HEK293 (cell line): ENCODE data around the gene EML1.

ENCODE experiments used
- GLI4 ChIP-seq: fragments of 450-650 bp; formaldehyde crosslinking; IDR thresholded peaks from 2 replicates; pipeline ENCODE4 v1.5.1; 2016; ENCODE audit warnings: missing biosample characterization, missing genetic modification characterization
- HOXD13 ChIP-seq: sonication (generic); formaldehyde crosslinking; IDR thresholded peaks from 2 replicates; pipeline ENCODE4 v1.8.0; 2022; ENCODE audit warnings: missing genetic modification reagents, borderline replicate concordance
- KLF10 ChIP-seq: fragments of 450-650 bp; IDR thresholded peaks from 2 replicates; pipeline ENCODE4 v1.5.1; 2018; ENCODE audit warnings: missing biosample characterization, mild to moderate bottlenecking, missing genetic modification characterization
- KLF16 ChIP-seq: fragments of 450-650 bp; formaldehyde crosslinking; IDR thresholded peaks from 2 replicates; pipeline ENCODE4 v1.5.1; 2017; ENCODE audit warnings: missing biosample characterization, missing genetic modification characterization
- KLF8 ChIP-seq: fragments of 450-650 bp; formaldehyde crosslinking; IDR thresholded peaks from 2 replicates; pipeline ENCODE4 v1.5.1; 2016; ENCODE audit warnings: missing biosample characterization, missing genetic modification characterization
- KLF9 ChIP-seq: fragments of 450-650 bp; formaldehyde crosslinking; IDR thresholded peaks from 2 replicates; pipeline ENCODE4 v1.5.1; 2016; ENCODE audit warnings: missing biosample characterization, missing genetic modification characterization, low read depth
- WT1 ChIP-seq: fragments of 450-650 bp; formaldehyde crosslinking; IDR thresholded peaks from 2 replicates; pipeline ENCODE4 v1.5.1; 2016; ENCODE audit warnings: missing biosample characterization, missing genetic modification characterization
- ZFHX2 ChIP-seq: fragments of 450-650 bp; formaldehyde crosslinking; conservative IDR thresholded peaks from 2 replicates; pipeline ENCODE4 v1.5.1; 2016; ENCODE audit warnings: missing biosample characterization, missing genetic modification characterization
- ZFP41 ChIP-seq: fragments of 450-650 bp; formaldehyde crosslinking; IDR thresholded peaks from 2 replicates; pipeline ENCODE4 v1.5.1; 2016; ENCODE audit warnings: missing biosample characterization, missing genetic modification characterization, borderline replicate concordance
- ZNF112 ChIP-seq: fragments of 450-650 bp; formaldehyde crosslinking; IDR thresholded peaks from 2 replicates; pipeline ENCODE4 v1.5.0; 2017; ENCODE audit warnings: missing biosample characterization, missing genetic modification characterization
- ZNF155 ChIP-seq: fragments of 450-650 bp; formaldehyde crosslinking; IDR thresholded peaks from 2 replicates; pipeline ENCODE4 v1.5.1; 2016; ENCODE audit warnings: missing biosample characterization, missing genetic modification characterization
- ZNF157 ChIP-seq: fragments of 450-650 bp; formaldehyde crosslinking; IDR thresholded peaks from 2 replicates; pipeline ENCODE4 v1.5.1; 2016; ENCODE audit warnings: missing biosample characterization, missing genetic modification characterization
- ZNF248 ChIP-seq: fragments of 450-650 bp; formaldehyde crosslinking; IDR thresholded peaks from 2 replicates; pipeline ENCODE4 v1.5.1; 2017; ENCODE audit warnings: missing biosample characterization, missing genetic modification characterization
- ZNF302 ChIP-seq: fragments of 450-650 bp; formaldehyde crosslinking; IDR thresholded peaks from 2 replicates; pipeline ENCODE4 v1.5.1; 2016; ENCODE audit warnings: missing biosample characterization, missing genetic modification characterization, low read depth
- ZNF37A ChIP-seq: fragments of 450-650 bp; IDR thresholded peaks from 2 replicates; pipeline ENCODE4 v1.5.1; 2018; ENCODE audit warnings: missing biosample characterization, missing genetic modification characterization
- ZNF521 ChIP-seq: fragments of 450-650 bp; formaldehyde crosslinking; IDR thresholded peaks from 2 replicates; pipeline ENCODE4 v1.5.1; 2017; ENCODE audit warnings: missing biosample characterization, mild to moderate bottlenecking, missing genetic modification characterization
- ZNF629 ChIP-seq: fragments of 450-650 bp; formaldehyde crosslinking; IDR thresholded peaks from 2 replicates; pipeline ENCODE4 v1.5.1; 2017; ENCODE audit warnings: missing biosample characterization, missing genetic modification characterization
- ZNF658 ChIP-seq: fragments of 450-650 bp; formaldehyde crosslinking; IDR thresholded peaks from 2 replicates; pipeline ENCODE4; 2016; ENCODE audit warnings: missing biosample characterization, missing genetic modification characterization
- ZNF777 ChIP-seq: fragments of 450-650 bp; formaldehyde crosslinking; IDR thresholded peaks from 2 replicates; pipeline ENCODE4 v1.5.1; 2017; ENCODE audit warnings: missing biosample characterization, missing genetic modification characterization, borderline replicate concordance
- TF ChIP-seq, protein P1 (sequence below): IDR thresholded peaks from 2 replicates; pipeline ENCODE4 v1.6.1; 2011; ENCODE audit warnings: mild to moderate bottlenecking, low read depth, low read length, borderline replicate concordance
- TF ChIP-seq, protein P2 (sequence below): fragments of 450-650 bp; formaldehyde crosslinking; IDR thresholded peaks from 2 replicates; pipeline ENCODE4 v1.5.1; 2016; ENCODE audit warnings: missing biosample characterization, missing genetic modification characterization
- TF ChIP-seq, protein P3 (sequence below): fragments of 450-650 bp; formaldehyde crosslinking; IDR thresholded peaks from 2 replicates; pipeline ENCODE4 v1.5.0; 2017; ENCODE audit warnings: missing biosample characterization, missing genetic modification characterization, borderline replicate concordance
- TF ChIP-seq, protein P4 (sequence below): fragments of 450-650 bp; IDR thresholded peaks from 2 replicates; pipeline ENCODE4 v1.5.1; 2018; ENCODE audit warnings: missing biosample characterization, missing genetic modification characterization
- TF ChIP-seq, protein P5 (sequence below): fragments of 450-650 bp; formaldehyde crosslinking; IDR thresholded peaks from 2 replicates; pipeline ENCODE4 v1.5.1; 2016; ENCODE audit warnings: missing biosample characterization, missing genetic modification characterization, borderline replicate concordance
- TF ChIP-seq, protein P6 (sequence below): fragments of 450-650 bp; formaldehyde crosslinking; IDR thresholded peaks from 2 replicates; pipeline ENCODE4 v1.5.1; 2017; ENCODE audit warnings: missing biosample characterization, missing genetic modification characterization
- TF ChIP-seq, protein P7 (sequence below): fragments of 450-650 bp; formaldehyde crosslinking; conservative IDR thresholded peaks from 2 replicates; pipeline ENCODE4 v1.5.1; 2016; ENCODE audit warnings: low read depth, missing biosample characterization, missing genetic modification characterization

The EML1 gene

DNA sequence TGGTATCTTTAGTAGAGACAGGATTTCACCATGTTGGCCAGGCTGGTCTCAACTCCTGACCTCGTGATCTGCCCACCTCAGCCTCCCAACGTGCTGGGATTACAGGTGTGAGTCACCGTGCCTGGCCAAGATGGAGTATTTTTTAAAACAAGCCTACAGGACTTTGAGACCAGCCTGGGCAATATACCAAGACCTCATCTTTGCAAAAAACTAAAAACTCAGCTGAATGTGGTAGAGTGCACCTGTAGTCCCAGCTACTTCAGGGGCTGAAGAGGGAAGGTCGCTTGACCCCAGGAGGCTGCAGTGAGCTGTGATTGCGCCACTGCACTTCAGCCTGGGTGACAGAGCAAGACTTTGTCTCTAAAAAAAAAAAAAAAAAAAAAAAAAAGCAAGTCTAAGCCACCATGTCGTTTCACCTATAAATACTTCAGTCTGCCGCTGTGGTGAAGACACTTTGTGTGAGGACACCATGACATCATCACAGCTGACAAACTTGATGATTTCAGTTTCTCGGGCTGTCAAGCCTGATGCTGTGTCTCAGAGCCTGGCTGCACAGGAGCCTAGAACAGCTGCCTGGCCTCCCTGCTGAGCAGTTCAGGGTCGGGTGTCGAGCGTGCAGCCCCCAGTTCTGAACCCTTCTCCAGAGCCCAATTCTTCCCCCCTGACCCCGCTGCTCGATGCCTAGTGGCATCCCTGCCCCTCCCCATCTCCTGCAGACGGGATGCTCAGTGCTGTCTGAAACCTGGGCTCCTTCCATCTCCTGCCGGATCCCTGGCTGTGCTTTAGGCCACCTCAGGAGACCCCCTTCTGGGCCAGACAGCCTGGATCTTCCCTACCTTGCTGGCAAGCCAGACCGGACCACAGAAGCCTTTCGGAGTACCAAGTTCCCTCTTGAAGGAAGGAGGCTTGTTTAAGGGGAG is 152.8 kb downstream of the EML1 start (continued):
- TF ChIP-seq, protein P1, sequence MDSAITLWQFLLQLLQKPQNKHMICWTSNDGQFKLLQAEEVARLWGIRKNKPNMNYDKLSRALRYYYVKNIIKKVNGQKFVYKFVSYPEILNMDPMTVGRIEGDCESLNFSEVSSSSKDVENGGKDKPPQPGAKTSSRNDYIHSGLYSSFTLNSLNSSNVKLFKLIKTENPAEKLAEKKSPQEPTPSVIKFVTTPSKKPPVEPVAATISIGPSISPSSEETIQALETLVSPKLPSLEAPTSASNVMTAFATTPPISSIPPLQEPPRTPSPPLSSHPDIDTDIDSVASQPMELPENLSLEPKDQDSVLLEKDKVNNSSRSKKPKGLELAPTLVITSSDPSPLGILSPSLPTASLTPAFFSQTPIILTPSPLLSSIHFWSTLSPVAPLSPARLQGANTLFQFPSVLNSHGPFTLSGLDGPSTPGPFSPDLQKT: no peak
- peak; percentile 95 for TF ChIP-seq ZNF629 (tag by site-specific recombination)
- TF ChIP-seq, protein P2, sequence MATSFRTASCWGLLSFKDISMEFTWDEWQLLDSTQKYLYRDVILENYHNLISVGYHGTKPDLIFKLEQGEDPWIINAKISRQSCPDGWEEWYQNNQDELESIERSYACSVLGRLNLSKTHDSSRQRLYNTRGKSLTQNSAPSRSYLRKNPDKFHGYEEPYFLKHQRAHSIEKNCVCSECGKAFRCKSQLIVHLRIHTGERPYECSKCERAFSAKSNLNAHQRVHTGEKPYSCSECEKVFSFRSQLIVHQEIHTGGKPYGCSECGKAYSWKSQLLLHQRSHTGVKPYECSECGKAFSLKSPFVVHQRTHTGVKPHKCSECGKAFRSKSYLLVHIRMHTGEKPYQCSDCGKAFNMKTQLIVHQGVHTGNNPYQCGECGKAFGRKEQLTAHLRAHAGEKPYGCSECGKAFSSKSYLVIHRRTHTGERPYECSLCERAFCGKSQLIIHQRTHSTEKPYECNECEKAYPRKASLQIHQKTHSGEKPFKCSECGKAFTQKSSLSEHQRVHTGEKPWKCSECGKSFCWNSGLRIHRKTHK (tag by site-specific recombination): no peak
- TF ChIP-seq ZFP41: no peak
- TF ChIP-seq, protein P3, sequence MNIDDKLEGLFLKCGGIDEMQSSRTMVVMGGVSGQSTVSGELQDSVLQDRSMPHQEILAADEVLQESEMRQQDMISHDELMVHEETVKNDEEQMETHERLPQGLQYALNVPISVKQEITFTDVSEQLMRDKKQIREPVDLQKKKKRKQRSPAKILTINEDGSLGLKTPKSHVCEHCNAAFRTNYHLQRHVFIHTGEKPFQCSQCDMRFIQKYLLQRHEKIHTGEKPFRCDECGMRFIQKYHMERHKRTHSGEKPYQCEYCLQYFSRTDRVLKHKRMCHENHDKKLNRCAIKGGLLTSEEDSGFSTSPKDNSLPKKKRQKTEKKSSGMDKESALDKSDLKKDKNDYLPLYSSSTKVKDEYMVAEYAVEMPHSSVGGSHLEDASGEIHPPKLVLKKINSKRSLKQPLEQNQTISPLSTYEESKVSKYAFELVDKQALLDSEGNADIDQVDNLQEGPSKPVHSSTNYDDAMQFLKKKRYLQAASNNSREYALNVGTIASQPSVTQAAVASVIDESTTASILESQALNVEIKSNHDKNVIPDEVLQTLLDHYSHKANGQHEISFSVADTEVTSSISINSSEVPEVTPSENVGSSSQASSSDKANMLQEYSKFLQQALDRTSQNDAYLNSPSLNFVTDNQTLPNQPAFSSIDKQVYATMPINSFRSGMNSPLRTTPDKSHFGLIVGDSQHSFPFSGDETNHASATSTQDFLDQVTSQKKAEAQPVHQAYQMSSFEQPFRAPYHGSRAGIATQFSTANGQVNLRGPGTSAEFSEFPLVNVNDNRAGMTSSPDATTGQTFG: no peak
- TF ChIP-seq ZNF37A (tag by site-specific recombination): no peak
- no peak for TF ChIP-seq ZNF777
- TF ChIP-seq, protein P4, sequence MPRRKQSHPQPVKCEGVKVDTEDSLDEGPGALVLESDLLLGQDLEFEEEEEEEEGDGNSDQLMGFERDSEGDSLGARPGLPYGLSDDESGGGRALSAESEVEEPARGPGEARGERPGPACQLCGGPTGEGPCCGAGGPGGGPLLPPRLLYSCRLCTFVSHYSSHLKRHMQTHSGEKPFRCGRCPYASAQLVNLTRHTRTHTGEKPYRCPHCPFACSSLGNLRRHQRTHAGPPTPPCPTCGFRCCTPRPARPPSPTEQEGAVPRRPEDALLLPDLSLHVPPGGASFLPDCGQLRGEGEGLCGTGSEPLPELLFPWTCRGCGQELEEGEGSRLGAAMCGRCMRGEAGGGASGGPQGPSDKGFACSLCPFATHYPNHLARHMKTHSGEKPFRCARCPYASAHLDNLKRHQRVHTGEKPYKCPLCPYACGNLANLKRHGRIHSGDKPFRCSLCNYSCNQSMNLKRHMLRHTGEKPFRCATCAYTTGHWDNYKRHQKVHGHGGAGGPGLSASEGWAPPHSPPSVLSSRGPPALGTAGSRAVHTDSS (tag by site-specific recombination): no peak
- TF ChIP-seq KLF9: no peak
- no peak for TF ChIP-seq KLF16 (tag by site-specific recombination)
- no peak for TF ChIP-seq ZNF155 (tag by site-specific recombination)
- no peak for TF ChIP-seq ZNF658 (tag by site-specific recombination)
- TF ChIP-seq, protein P5, sequence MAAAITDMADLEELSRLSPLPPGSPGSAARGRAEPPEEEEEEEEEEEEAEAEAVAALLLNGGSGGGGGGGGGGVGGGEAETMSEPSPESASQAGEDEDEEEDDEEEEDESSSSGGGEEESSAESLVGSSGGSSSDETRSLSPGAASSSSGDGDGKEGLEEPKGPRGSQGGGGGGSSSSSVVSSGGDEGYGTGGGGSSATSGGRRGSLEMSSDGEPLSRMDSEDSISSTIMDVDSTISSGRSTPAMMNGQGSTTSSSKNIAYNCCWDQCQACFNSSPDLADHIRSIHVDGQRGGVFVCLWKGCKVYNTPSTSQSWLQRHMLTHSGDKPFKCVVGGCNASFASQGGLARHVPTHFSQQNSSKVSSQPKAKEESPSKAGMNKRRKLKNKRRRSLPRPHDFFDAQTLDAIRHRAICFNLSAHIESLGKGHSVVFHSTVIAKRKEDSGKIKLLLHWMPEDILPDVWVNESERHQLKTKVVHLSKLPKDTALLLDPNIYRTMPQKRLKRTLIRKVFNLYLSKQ (tag by site-specific recombination): no peak
- no peak for TF ChIP-seq ZFHX2 (tag by site-specific recombination)
- peak; percentile 54; the same call in 1 of the 2 replicates for TF ChIP-seq KLF8
- no peak for TF ChIP-seq ZNF157 (tag by site-specific recombination)
- no peak for TF ChIP-seq ZNF112 (tag by site-specific recombination)
- TF ChIP-seq GLI4 (tag by site-specific recombination): no peak
- TF ChIP-seq ZNF248 (tag by site-specific recombination): no peak
- no peak for TF ChIP-seq ZNF521 (tag by site-specific recombination)
- no peak for TF ChIP-seq WT1
- TF ChIP-seq, protein P6, sequence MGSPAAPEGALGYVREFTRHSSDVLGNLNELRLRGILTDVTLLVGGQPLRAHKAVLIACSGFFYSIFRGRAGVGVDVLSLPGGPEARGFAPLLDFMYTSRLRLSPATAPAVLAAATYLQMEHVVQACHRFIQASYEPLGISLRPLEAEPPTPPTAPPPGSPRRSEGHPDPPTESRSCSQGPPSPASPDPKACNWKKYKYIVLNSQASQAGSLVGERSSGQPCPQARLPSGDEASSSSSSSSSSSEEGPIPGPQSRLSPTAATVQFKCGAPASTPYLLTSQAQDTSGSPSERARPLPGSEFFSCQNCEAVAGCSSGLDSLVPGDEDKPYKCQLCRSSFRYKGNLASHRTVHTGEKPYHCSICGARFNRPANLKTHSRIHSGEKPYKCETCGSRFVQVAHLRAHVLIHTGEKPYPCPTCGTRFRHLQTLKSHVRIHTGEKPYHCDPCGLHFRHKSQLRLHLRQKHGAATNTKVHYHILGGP (tag by site-specific recombination): no peak
- no peak for TF ChIP-seq ZNF302 (tag by site-specific recombination)
- no peak for TF ChIP-seq KLF10
- TF ChIP-seq HOXD13: no peak
- TF ChIP-seq, protein P7, sequence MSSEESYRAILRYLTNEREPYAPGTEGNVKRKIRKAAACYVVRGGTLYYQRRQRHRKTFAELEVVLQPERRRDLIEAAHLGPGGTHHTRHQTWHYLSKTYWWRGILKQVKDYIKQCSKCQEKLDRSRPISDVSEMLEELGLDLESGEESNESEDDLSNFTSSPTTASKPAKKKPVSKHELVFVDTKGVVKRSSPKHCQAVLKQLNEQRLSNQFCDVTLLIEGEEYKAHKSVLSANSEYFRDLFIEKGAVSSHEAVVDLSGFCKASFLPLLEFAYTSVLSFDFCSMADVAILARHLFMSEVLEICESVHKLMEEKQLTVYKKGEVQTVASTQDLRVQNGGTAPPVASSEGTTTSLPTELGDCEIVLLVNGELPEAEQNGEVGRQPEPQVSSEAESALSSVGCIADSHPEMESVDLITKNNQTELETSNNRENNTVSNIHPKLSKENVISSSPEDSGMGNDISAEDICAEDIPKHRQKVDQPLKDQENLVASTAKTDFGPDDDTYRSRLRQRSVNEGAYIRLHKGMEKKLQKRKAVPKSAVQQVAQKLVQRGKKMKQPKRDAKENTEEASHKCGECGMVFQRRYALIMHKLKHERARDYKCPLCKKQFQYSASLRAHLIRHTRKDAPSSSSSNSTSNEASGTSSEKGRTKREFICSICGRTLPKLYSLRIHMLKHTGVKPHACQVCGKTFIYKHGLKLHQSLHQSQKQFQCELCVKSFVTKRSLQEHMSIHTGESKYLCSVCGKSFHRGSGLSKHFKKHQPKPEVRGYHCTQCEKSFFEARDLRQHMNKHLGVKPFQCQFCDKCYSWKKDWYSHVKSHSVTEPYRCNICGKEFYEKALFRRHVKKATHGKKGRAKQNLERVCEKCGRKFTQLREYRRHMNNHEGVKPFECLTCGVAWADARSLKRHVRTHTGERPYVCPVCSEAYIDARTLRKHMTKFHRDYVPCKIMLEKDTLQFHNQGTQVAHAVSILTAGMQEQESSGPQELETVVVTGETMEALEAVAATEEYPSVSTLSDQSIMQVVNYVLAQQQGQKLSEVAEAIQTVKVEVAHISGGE (tag by site-specific recombination): no peak
